Inflammatory macrophage treated with lipopolysaccharide for 1 hour (primary cell): ENCODE results near the gene RPUSD3.
"Not testable (repeated sequence)": the region's sequence is repeated elsewhere in the genome, so short reads cannot be mapped to it uniquely, and the experiment has no call there.

ENCODE experiments used
- DNase-seq, 2 donors: peaks; one replicate each; pipeline ENCODE4 v3.0.0-alpha.2; 2020 to 2022

The RPUSD3 gene

DNA sequence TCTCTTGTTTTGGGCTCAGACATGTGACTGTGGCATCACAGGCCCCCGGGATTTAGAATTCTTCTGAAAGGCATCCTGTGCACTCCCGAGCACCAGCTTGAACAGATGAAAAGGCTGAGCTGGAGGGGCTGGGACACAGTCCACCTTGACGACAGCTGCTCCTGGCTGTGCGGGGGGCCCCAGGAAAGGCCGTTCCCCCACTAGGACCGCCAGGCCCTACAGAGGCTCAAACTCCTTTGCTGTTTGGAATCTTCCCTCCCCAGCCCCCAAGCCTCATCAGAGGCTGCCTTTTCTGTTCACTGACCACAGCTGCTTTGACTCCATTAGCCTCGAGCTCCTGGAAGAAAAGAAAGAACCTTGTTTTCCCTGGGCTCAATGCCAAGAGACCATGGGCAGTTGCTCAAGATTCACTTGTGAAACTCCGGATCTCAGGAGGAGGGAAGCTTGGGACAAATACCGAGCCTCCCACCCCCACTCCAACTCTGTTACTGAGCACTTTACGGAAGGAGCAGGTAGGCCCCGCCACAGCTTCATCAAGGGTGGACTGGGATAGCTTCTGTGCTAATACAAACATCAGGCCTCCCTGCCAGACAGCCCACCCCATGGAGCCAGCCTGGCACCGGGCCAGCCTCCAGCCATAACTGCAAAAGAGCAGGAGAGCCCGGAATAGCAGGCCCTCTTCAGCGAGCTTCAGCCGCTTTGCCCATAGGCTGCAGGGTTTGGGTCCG lies 20.6 kb upstream of the RPUSD3 start:
- DNase-seq = peak; percentile 60 to 62

DNA sequence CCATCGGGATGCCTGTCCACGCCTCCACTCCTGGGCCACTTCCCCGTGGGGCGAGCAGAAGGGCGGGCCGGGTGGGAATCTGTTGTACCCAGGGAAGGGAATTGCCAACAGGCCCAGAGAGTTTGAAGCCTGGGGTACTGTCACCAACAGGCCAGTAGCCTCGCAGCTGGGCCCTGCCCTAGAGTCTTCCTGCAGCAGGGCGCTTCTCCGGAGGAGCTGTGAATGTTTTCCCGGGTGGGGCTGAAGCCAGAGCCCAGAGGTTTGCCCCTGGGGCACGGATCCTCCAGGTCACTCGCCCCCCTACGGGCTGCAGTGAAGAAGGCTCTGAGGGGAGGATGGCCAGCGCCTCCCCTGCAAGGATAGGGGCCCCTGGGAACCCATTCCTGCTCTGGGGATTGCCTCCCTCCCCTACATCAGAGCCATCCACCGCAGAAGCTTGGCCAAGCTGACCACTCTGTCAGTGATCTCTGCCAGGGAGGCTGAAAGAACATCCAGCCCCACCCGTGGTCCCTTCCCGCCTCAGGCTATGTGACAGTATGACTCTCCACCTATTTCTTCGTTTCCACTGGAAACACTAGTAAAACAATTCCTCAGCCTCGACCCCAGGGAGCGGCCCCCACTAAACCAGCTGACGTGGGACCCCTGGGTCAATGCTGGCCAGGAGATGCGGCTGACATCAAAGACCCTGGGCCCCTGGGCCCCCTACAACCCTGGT lies 19.4 kb upstream of the RPUSD3 start:
- no peak for DNase-seq

DNA sequence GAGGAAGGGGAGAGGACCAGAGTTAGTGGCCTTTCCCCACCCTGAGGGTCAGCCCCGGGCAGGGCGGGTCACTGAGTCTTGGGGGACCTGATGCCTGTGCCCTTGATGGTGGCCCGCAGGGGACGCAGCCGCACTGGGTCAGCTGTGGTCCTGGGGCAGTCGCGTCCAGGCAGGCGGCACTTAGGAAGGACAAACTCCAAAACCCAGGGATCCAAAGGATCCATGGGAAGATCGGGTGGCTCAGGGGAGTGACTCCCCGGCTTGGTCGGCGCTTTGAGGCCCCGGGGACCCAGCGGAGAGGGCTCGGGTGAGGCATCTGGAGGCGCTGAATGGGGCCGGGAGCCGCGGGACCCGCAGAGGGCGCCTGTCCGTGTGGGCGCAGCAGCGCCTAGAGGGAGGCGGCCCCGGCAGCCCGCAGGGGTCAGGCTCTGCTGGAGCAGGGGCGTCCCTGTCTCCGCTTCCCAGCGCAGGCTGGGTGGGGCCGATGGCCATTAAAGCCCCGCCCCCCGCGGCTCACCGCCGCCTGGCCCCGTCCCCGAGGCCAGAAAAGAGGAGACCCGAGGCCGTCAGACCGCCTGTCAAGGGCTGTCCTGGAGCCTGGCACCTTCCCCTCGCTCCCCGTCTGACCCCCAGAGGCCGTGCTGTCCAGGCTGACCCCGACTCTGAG lies 18.7 kb upstream of the RPUSD3 start:
- peak; percentile 22 to 29 for DNase-seq

DNA sequence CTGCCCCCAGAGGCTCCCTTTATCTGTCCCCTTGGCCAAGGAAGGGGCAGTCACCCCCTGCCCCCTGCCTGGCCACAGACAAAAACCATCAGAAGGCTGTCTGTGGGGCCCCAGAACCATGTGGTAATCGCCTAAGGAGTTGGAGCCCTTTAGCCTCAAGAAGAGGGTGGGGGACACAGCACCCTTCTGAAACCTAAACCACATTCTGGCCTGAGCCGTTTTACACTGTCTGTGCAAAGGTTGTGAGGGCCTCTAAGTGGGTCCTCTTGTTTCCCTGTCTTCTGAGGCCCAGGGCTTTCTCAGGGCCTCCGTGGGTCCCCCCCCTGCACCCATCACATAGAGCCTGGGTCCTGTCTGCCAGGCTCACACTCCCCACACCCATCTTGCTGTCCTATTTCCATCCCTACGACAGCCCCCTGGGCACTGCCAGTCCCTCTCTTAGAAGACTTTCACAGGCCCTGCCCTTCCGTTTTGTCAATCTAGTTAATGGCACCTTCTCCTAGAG lies 17.9 kb upstream of the RPUSD3 start:
- no peak for DNase-seq

DNA sequence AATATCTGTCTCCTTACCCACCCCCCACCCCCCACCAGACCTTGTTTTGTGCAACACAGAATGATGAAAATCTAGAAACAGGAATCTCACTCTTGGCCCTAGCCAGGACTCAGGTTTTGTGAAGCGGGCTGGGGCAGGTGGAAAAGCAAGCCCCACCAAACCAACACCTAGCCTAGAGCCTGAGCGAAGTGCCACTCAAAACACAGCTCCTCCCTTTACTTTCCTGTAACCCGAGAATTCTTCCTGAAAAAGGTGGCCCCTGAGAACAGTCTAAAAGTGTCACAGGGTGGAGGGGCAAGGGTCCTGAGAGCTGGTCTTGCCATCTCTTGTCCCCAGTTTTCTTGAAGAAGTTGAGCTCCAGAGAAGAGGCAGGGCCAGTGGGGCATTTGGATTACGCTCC lies 17.4 kb upstream of the RPUSD3 start:
- no peak for DNase-seq

DNA sequence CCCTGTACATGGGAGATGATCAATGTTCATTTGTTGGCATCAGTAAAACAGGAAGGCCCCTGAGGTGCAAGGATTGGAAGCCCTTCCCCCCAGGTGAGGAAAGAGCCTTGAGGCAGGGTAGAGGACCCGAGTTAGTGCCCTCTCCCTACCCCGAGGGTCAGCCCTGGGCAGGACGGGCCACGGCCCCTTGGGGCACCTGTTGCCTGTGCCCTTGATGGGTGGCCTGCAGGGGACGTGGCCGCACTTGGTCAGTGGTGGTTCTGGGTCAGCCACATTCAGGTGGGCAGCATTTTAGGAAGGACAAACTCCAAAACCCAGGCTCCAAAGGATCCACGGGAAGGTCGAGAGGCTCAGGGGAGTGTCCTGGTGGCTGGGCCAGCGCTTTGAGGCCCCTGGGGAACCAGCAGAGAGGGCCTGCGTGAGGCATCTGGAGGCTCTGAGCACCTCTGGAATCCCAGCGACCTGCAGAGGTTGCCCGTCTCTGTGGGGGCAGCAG lies 15.8 kb upstream of the RPUSD3 start:
- DNase-seq = no peak

DNA sequence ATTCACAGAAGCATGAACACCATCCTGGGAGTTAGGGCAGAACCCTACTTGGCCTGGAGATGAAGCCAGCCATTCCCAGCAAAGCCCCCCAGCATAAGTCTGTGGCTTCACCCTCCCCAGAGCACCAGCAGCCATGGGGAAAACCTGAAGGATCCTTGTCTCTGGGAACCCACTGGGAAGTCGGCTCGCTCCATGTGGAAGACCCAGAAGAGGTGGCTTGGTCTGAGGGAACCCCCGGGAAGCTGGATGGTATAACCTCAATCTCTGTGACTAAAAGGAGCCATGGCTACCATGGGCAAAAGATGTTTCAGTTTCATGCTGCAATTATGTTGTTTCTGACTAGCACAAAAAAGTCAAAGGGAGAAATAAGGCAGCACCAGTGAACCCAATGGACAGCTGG lies 11.8 kb upstream of the RPUSD3 start:
- DNase-seq = no peak

DNA sequence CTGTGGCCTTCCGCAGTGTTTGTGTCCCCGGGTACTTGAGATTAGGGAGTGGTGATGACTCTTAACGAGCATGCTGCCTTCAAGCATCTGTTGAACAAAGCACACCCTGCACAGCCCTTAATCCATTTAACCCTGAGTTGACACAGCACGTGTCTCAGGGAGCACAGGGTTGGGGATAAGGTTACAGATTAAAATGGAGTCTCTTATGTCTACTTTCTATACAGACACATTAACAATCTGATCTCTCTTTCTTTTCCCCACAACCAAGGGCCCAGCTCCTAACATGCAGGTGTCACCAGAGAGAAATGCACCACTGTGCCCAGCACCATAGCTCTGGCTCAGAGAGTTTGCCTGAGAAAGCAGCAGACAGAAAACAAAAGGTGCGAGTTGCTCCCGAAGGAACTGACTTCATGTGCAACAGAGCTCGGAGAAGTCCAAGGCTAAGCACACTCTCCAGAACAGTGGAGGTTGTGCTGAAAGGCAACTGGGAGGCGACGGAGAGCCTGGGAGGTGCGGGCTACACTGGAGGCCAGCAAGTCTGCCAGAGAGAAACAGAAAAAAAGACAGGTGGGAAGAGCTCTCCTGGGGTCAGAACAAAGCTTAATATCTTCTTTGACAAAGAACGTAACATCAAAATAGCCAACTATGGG lies 10.6 kb upstream of the RPUSD3 start:
- DNase-seq = not testable (repeated sequence)

DNA sequence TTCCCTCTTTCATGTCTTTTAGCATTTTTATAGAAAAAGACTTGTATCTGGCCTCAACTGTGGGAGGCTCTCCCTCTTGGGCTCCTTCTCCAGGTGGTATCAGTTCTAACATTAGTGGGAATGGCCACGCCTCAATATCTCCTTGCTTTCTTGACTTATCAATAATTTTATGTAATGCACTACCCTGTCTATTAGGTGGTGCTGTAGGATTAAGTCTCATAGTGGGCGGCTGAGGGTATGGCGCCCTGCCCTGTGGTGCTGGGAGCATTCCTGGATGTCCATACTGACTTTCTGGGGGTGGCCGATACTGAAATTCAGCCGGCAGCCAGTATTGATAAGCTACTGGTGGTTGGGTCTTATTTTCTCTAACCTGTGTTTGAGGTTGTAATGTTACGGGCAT lies 8.7 kb upstream of the RPUSD3 start:
- DNase-seq = no peak

DNA sequence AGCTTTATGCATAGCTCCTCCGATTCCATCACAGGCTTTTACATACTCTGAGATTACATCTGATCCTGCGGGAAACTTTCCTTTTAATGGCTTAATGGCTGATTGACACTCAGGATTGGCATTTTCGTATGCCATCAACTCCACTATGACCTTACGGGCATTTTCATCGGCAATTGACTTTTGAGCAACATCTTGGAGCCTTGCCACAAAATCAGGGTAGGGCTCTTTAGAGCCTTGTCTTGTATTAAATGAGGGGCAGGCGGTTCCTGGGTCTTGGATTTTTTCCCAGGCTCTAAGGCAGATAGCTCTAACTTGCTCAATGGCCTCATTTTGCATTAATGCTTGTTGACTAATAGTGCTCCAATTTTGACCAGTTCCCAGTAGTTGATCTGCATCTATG lies 8.1 kb upstream of the RPUSD3 start:
- not testable (repeated sequence) for DNase-seq

DNA sequence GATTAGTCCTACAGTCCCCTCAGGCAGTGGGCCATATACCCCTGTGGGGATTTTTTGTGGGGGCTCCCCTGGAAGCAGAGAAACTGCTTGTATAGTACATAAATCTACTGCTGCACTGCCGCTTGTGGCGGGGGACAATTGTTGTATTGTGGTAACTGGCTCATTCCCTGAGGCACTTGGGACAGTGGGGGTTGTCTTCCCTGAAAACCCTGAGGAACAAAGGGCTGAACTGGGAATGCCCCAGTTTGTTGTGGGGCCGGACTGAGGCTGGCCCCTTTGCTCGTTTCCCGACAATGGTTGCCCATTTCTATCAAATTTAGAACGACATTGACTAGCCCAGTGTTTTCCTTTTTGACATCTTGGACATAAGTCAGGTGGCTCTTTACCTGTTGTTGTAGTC lies 7.6 kb upstream of the RPUSD3 start:
- not testable (repeated sequence) for DNase-seq

DNA sequence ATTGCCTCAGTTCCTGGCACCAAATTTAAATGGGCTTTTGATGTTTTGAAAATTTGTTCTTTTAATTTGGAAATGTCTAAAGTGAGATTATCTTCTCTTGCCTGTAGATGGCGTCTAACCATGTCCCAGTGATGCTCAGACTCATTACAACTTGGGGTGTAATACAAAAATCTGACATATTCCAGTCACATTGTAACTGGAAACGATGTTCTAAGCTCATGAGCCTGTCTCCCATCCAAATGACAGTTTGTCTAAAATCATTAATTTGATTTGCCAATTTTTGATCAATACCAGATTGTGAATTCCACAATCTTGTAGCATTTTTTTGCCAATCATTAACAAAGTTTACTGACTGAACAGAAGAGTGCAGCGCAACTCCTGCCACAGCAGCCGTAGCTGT lies 5.1 kb upstream of the RPUSD3 start:
- DNase-seq = peak in 1 of 2 donors; percentile 26

DNA sequence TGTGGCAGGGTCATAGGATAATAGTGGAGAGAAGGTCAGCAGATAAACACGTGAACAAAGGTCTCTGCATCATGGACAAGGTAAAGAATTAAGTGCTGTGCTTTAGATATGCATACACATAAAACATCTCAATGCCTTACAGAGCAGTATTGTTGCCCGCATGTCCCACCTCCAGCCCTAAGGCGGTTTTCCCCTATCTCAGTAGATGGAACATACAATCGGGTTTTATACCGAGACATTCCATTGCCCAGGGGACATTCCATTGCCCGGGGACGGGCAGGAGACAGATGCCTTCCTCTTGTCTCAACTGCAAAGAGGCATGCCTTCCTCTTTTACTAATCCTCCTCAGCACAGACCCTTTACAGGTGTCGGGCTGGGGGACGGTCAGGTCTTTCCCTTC lies 4.1 kb upstream of the RPUSD3 start:
- not testable (repeated sequence) for DNase-seq

DNA sequence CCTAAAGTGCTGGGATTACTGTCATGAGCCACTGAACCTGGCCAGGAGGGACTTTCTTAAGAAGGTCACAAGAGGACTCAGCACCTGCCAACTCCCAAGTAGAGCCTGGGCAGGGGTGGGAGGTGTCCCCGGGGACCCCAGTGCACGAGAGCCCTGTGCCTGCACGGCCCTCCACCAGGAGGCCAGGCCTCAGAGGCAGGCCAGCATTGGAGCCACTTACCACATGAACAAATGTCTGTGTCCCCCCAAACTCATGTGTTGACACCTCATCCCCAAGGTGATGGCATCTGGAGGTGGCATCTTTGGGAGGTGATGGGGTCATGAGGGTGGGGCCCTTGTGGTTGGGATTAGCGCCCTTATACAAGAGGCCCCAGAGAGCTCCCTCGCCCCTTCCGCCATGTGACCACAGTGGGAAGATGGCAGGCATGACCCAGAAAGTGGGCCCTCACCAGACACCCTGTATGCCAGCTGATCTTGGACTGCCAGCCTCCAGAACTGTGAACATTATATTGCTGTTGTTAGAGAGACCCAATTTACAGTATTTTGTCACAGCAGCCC lies 3.2 kb upstream of the RPUSD3 start:
- DNase-seq = no peak

DNA sequence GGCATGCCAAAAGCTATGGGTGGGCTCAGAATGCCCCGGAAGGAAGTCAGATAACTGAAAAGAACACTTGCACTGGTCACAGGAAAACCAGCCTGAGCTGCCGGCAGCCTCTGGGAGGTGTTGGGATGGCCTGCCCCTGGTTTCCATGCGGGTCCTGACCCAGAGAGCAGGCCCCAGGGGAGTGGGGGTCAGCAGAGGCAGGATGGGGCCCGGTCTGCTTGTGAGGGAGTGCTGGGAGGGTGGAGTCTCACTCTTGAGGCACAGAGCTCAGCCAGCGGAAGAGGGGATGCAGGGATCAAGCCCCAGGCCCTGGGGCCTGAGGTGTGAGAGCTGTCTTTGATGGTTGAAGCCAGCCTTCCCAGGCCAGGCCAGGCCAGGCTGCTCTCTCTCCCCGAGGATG lies 2.4 kb upstream of the RPUSD3 start:
- no peak for DNase-seq

DNA sequence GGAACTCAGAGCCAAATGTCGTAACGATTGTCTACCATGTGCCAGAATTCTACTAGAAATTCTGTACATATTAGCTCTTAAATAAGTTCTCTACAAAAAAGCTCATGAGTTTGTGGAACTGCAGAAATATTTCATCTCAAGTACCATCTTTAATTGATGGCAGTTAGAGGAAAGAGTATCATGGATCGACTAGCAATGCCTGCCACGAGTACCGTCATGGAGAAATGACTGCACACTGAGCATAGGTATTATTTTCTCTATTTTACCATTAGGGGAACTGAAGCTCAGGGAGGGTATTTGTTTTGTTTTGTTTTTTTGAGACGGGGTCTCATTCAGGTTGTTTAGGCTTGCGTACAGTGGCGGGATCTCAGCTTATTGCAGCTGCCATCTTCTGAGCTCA lies 2.8 kb downstream of the RPUSD3 start:
- DNase-seq = no peak

DNA sequence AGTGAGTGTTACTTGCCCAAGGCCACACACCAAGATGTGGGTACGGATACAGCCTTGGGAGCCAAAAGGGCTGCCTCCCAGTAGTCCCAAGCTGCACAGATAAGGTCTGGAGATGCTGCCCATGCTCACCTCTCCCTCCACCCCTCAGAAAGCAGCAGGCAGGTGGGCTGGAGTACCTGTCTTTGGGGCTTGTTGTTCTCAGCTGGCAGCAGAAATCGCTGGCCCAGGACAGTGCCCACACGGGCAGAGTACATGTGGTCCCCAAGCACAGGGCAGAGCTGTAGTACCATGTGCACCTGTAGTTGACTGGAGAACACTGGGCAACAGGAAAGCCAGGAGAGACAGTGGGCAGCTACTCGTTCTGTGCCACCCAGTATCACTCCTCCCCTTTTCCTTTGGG lies 5.0 kb downstream of the RPUSD3 start:
- DNase-seq = no peak

DNA sequence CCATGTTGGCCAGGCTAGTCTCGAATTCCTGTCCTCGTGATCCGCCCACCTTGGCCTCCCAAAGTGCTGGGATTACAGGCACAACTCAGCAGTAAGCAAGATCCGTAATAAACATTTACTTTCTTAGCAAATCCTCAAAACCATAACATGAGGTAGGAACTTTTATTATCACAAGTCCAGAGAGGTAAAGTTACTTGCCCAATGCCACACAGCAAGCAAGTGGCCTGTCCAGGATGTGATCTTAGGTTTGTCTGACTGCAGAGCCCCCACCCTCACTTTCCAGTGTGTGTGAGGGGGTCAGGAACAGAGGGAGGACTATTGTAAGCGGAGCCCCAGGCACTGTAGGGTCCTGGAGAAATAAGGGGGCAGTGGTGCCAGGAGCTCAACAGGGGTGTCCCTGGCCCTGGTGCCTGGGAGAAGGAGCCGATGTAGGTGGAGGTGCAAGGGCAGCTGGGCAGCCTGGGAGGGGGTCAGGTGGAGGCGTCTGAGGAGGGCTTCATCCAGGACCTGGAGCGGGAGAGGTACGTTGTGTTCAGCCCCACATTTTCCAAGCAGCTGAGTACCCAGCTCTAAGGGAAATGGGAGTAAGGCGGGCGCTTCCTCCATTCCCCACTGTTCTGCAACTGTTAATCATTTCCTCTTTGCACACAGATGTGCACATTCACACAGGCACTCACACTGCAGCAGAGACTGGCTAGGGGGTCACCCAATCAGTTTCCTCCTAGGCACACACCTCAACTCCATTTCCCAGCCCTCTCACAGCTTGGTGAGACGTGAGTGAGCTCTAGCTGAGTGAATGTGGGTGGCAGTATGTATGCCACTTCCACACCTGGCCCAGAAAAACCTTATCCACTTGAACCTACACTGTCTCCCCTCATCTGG lies 5.9 kb downstream of the RPUSD3 start:
- no peak for DNase-seq

DNA sequence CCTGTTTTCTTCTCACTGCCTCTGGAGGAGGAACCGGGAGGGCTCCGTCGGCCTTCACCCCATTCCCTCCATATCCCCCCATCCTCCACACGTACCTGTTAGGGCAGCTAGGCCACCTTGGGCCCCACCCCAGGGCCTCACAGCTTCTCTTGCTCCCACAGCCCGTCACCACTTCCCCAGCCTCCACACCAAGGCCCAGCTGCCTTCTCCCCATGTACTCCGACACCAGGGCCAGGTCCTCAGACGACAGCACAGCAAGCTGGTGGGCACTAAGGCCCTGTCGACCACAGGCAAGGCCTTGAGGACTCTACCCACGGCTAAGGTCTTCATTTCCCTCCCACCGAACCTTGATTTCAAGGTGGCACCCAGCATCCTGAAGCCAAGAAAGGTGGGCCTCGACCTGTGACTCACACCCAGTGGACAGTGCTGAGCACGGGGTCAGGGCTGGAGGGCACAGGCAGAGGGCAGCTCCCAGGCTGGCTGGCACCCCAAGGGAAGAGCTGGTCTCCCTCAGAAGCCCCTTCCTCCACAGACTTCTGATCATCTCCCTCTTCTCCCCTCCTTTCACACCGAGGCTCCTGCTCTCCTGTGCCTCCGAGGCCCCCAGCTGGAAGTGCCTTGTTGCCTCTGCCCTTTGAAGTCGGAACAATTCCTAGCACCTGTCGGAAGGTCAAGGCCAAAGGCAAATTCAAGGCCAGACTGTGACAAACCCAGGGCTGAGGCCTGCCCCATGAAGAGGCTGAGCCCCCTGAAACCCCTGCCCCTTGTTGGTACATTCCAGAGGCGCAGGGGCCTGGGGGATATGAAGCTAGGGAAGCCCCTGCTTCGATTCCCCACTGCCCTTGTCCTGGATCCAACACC lies 9.1 kb downstream of the RPUSD3 start:
- DNase-seq = no peak

DNA sequence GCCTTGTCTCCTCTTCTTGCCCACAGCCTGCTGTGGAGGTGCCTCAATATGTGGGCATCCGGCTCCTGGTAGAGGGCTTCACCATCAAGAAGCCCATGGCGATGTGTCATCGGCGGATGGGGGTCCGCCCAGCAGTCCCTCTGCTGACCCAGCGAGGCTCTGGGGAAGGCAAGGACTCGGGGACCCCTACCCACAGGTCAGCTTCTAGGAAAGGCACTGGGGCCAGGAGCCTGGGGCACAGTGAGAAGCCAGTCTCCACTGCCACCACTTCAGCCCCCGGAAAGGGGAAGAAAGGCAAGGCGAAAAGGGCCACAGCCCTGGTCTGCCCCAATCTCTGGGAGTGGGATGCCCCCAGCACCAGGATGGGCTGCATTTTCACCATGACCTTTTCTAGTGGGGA lies 10.7 kb downstream of the RPUSD3 start:
- DNase-seq = no peak

DNA sequence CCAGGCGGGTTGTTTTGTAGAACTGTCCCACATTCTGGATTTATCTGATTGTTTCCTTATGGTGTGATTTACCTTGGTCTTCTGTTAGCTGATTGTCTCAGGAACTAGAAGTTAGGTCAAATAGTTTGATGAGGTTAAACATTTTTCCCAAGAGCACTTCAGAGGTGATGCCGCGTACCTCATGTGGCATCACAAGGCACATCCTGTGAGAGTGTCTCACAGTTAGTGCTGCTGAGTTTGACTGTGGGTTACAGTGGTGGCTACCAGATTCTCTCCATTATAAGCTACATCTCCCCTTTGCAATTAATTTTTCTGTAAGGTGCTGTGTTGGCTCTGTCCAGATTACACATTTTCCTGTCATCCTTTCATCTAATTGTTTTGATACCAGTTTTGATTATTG lies 12.6 kb downstream of the RPUSD3 start:
- no peak for DNase-seq
